ENCODE data around the gene CPLX3. TPM values are rescaled to one million over a fixed set of nuclear protein-coding genes. Genes with fewer than 3 reads are reported as not detected.
A peak's percentile ranks its signal among the peaks of the same experiment; 100 is the strongest.

The CPLX3 gene
- total RNA-seq, 4 donors from 2014 or later, result not detected

DNA sequence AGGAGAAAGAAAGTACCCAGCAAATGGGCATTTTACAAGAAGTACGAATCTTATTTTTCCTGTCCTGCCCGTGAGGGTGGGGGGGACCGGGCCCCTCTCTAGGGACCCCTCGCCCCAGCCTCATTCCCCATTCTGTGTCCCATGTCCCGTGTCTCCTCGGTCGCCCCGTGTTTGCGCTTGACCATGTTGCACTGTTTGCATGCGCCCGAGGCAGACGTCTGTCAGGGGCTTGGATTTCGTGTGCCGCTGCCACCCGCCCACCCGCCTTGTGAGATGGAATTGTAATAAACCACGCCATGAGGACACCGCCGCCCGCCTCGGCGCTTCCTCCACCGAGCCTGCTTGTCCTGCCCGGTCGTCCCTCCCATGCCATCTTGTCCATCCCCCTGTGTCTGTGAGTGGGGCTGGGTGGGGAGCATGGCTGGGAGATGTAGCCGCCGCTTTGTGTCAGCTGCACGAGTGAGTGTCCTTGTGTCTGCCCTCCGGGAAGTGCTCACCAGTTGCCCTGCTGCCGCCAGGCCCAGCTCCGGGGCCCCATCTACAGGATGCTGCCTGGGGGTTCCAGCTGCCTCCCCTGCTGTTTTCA lies 23.5 kb upstream of the CPLX3 start:
- intact Hi-C loops (cut with DNase I; ENCODE audit: low total_unique reads) (no loop called here), in situ Hi-C loops (cut with MboI; ENCODE audit: low pct_ligation_motif_present in 1 of 4, low pct_unique_long_range_greater_than_20kb in 1 of 4, low sequenced_read_pairs in 3 of 4) (no loop called here)
- DNase-seq, result no peak
- no peaks in the 10 kb centered on the region for H3K27me3 ChIP-seq
- H3K36me3 ChIP-seq, result peaks cover 0 to 14% (median 6%) of the 10 kb centered on the region in 4 donors
- WGBS, 2 donors (ENCODE audit: low coverage in 1 of 2), result 91 to 97% methylated on average over 6 to 31 of the region's 31 CpGs
- no peak overlapping the region for H3K4me3 ChIP-seq
- no peak for TF ChIP-seq POLR2A (IDR thresholded peaks at IDR 0.05)
- peaks cover 12 to 39% (median 20%) of the 10 kb centered on the region in 4 donors for H3K4me1 ChIP-seq
- no peaks in the 10 kb centered on the region for H3K9me3 ChIP-seq
- H3K27ac ChIP-seq, result no peak overlapping the region

DNA sequence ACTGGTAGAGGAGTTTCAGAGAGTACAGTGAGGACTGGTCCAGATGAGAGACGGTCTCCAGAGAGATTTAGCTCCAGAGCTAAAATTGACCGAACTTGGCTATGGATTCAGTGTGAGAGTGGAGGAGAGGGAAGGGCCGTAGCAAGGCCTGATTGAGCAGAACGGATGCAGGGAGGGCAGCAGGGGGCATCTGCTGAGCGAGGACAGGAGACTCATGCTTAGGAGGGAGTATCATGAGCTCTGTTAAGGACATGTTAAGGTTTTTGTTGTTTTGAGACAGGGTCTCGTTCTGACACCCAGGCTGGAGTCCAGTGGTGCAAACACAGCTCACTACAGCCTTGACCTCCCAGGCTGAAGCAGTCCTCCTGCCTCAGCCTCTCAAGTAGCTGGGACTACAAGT lies 21.5 kb upstream of the CPLX3 start:
- Histone ChIP-seq H3K9me3 (no peaks in the 10 kb centered on the region), H3K27me3 (no peaks in the 10 kb centered on the region), H3K4me1 (peaks cover 10 to 31% (median 16%) of the 10 kb centered on the region in 4 donors), H3K4me3 (no peak overlapping the region), H3K36me3 (peaks cover 0 to 14% (median 6%) of the 10 kb centered on the region in 4 donors), H3K27ac (no peak overlapping the region)
- in situ Hi-C loops (cut with MboI; ENCODE audit: low pct_ligation_motif_present in 1 of 4, low pct_unique_long_range_greater_than_20kb in 1 of 4, low sequenced_read_pairs in 3 of 4), result no loop called here
- no peak for DNase-seq
- no peak for TF ChIP-seq POLR2A (IDR thresholded peaks at IDR 0.05)
- TF ChIP-seq POLR2AphosphoS5 (IDR thresholded peaks at IDR 0.05), result no peak
- TF ChIP-seq EP300 (IDR thresholded peaks at IDR 0.05; ENCODE audit: low read depth), result no peak
- TF ChIP-seq, protein P1, sequence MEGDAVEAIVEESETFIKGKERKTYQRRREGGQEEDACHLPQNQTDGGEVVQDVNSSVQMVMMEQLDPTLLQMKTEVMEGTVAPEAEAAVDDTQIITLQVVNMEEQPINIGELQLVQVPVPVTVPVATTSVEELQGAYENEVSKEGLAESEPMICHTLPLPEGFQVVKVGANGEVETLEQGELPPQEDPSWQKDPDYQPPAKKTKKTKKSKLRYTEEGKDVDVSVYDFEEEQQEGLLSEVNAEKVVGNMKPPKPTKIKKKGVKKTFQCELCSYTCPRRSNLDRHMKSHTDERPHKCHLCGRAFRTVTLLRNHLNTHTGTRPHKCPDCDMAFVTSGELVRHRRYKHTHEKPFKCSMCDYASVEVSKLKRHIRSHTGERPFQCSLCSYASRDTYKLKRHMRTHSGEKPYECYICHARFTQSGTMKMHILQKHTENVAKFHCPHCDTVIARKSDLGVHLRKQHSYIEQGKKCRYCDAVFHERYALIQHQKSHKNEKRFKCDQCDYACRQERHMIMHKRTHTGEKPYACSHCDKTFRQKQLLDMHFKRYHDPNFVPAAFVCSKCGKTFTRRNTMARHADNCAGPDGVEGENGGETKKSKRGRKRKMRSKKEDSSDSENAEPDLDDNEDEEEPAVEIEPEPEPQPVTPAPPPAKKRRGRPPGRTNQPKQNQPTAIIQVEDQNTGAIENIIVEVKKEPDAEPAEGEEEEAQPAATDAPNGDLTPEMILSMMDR (IDR thresholded peaks at IDR 0.05), result no peak
- 66 to 79% methylated on average over 3 to 6 of the region's 6 CpGs for WGBS, 2 donors (ENCODE audit: low coverage in 1 of 2)
- intact Hi-C loops (cut with DNase I; ENCODE audit: low total_unique reads), result no loop called here

GRCh38 chr15:74807282-74807681 lies 19.1 kb upstream of the CPLX3 start:
- no peak for DNase-seq
- TF ChIP-seq POLR2A (IDR thresholded peaks at IDR 0.05), result no peak
- no peak for TF ChIP-seq POLR2AphosphoS5 (IDR thresholded peaks at IDR 0.05)
- no peak for TF ChIP-seq EP300 (IDR thresholded peaks at IDR 0.05; ENCODE audit: low read depth)
- TF ChIP-seq, protein P1 (IDR thresholded peaks at IDR 0.05), result no peak
- peaks cover 4 to 21% (median 10%) of the 10 kb centered on the region in 4 donors for H3K4me1 ChIP-seq
- peaks cover 0 to 6% (median 2%) of the 10 kb centered on the region in 4 donors for H3K36me3 ChIP-seq
- H3K27ac ChIP-seq, result peak overlapping the region in 2 of 4 donors; percentile 9 to 47
- intact Hi-C loops (cut with DNase I; ENCODE audit: low total_unique reads), result no loop called here
- H3K27me3 ChIP-seq, result no peaks in the 10 kb centered on the region
- in situ Hi-C loops (cut with MboI; ENCODE audit: low pct_ligation_motif_present in 1 of 4, low pct_unique_long_range_greater_than_20kb in 1 of 4, low sequenced_read_pairs in 3 of 4), result no loop called here
- H3K9me3 ChIP-seq, result no peaks in the 10 kb centered on the region
- H3K4me3 ChIP-seq, result no peak overlapping the region
- WGBS, 2 donors (ENCODE audit: low coverage in 1 of 2), result 31 to 40% methylated on average over 4 to 5 of the region's 5 CpGs

DNA sequence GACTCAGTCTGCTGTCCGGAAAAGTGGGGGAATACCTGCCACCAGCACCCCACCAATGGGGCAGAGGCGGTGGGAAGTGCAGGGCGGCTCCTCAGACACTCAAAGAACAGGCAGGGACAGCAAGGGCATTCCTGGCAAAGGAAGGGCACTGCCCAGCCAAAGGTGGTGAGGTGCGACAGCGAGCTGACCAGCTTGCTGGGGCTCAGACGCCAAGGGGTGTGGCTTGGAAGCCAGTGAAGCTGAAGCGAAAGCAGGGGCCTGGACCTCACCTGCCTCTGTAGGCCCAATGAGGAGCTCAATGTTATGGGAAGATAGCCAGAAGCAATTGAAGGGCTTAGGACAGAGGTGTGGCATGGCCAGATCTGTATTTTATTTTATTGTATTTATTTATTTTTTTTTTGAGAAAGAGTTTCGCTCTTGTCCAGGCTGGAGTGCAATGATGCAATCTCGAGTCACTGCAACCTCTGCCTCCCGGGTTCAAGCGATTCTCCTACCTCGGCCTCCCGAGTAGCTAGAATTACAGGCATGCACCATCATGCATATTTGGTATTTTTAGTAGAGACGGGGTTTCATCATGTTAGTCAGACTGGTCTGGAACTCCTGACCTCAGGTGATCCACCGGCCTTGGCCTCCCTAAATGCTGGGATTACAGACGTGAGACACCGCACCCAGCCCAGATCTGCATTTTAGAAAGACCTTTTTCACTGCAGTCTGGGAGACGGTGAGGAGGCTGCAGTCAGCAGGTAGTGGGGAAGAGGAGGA lies 18.2 kb upstream of the CPLX3 start:
- H3K27ac ChIP-seq, result peak overlapping the region; percentile 29 to 62 (median 40)
- H3K9me3 ChIP-seq, result no peaks in the 10 kb centered on the region
- DNase-seq, result peak; percentile 79
- no peaks in the 10 kb centered on the region for H3K27me3 ChIP-seq
- no peak overlapping the region for H3K4me3 ChIP-seq
- WGBS, 2 donors (ENCODE audit: low coverage in 1 of 2), result 42 to 66% methylated on average over 7 to 18 of the region's 18 CpGs
- H3K36me3 ChIP-seq, result no peaks in the 10 kb centered on the region
- intact Hi-C loops (cut with DNase I; ENCODE audit: low total_unique reads), result no loop called here
- in situ Hi-C loops (cut with MboI; ENCODE audit: low pct_ligation_motif_present in 1 of 4, low pct_unique_long_range_greater_than_20kb in 1 of 4, low sequenced_read_pairs in 3 of 4), result no loop called here
- TF ChIP-seq POLR2A (IDR thresholded peaks at IDR 0.05), result no peak
- TF ChIP-seq, protein P1 (IDR thresholded peaks at IDR 0.05), result no peak
- TF ChIP-seq POLR2AphosphoS5 (IDR thresholded peaks at IDR 0.05), result peak in 1 of 3 donors; percentile 58
- H3K4me1 ChIP-seq, result peaks cover 4 to 21% (median 10%) of the 10 kb centered on the region in 4 donors
